HG02884 (cell line): ENCODE results near the gene RNF150.

ENCODE experiments used
- ATAC-seq: cut with Tn5 transposase; IDR thresholded peaks from one replicate; pipeline ENCODE4 v1.9.1; 2021; ENCODE audit warnings: mild to moderate bottlenecking, moderate library complexity; ENCODE audit not compliant: unreplicated experiment

The RNF150 gene

DNA sequence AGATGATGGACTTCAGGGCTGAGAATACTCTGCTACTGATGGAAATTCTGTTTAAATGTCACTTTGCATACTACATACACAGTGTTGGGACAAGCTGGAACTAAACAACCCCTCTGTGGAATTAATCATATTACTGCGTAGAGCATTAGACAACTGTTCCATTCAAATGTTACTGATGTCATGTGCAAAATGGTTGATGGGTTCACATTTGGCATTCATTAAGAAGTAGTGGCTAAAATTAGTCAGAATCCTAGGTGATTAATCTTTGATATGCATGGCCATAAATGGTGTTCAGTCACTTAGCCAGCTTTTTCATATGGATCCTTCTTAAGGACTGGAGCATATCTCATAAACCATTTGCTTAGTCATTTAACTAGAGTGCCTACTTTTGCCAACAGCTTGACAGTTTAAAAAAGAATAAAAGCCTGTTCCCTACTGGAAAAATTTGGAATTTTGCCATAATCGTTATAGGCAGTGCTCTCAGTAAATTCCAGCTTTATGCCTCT, 105.2 kb downstream of the RNF150 start:
- ATAC-seq, result no peak

DNA sequence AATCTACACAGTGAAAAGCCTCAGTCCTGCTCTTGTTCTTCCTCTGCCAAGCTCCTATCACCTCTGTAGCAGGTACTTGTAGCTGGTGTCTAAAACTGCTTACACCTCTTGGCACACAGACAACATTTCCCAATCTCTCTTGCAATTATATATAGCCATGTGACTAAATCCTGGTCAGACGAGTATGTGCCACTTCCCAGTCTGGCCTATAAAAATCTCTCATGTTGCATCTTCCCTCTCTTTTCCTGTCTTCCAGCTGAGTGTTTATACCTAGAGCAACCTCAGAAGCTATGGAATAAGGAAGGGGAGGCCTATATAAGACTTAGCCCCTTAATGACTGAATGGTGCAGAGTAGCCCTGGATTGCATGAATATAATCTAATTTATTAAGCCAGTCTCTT, 105.8 kb downstream of the RNF150 start:
- ATAC-seq, result no peak

DNA sequence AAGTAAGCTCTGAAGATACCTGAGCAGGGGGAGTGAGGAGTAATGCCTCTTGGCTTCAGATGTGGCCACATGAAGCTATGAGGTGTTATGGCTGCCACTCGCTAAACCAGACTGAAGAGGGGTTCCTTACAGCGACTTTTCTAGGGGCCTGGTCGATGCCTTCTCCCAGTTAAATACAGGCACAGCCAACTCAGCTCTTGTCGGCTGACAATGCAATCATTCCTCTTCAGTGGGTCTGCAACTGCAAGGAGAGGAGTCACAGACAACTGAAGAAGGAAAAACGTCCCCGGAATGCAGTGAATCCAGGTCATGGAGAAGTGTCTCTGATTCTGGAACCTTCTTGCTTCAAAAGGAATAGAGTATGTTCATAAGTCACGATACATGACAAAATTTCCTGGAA, 106.4 kb downstream of the RNF150 start:
- ATAC-seq, result no peak

DNA sequence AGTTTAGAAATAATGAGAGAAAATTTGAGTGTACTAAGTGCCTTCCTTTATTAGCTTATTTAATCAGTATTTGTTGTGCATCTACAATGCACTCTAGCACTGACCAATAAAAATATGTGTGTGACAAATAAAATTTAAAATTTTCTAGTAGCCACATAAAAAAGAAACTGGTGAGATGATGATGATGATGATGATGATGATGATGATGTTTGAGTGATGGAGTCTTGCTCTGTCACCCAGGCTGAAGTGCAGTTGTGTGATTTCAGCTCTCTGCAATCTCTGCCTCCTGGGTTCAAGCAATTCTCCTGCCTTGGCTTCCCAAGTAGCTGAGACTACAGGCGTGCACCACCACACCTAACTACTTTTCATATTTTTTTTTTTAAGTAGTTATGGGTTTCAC, 110.2 kb downstream of the RNF150 start:
- no peak for ATAC-seq

DNA sequence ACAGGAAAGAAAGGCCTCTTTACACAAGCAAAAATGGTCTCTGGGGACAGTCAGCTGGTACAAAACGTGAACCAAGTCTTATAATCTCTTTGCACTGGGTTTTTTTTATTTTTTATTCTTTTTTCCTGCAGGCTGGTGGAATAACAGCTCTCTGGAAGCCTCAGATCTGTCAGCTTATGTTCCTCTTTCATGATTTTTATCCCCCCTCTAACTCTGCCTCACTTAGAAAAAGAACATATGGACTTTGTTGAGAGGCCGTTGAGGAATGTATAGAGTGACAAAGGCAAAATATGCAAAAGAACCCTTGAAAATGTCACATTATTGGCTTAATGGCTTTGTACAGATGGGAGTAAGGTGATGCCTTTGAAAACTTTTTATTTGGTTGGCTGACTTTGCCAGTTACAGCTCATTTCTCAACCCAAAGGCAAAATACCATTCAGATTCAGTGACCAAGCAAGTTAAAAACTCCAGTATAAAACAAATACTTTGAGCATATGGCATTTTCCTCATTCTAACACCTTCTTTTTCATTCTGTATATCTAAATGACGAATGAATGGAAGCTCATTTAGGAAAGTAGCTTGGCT, 111.1 kb downstream of the RNF150 start:
- ATAC-seq, result no peak

DNA sequence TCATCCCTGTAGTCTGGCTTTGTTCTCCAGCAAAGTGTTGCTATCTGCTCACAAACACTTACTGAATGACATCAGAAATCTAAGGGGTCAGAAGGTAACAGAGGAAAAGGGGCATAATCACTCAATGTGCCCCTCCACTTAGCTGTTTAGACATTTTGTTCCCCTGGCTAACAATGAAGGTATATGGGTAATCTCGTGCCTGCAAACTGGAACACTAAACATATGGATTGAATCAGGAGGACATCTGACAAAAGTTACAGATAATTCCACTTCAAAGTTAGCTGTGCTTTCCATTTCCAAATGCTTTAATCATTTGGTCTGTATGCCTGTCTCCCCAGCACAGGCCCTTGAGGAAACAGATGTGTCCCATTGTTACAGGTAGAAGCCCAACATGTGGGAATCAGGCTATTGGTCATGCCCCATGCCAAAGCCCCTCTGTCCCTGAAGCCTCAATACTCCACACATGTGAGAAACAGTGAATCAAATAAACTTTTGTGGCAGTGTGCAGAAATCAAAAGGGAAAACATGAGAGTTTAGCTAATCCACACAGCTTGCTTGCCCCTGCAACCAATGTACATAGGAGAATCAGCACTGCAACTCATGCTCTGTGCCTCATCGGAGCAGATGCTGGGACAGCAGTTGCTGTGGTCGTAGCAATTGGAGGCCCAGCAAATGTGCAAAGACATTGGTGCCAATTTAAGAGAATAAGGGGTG, 111.7 kb downstream of the RNF150 start:
- ATAC-seq, result no peak

DNA sequence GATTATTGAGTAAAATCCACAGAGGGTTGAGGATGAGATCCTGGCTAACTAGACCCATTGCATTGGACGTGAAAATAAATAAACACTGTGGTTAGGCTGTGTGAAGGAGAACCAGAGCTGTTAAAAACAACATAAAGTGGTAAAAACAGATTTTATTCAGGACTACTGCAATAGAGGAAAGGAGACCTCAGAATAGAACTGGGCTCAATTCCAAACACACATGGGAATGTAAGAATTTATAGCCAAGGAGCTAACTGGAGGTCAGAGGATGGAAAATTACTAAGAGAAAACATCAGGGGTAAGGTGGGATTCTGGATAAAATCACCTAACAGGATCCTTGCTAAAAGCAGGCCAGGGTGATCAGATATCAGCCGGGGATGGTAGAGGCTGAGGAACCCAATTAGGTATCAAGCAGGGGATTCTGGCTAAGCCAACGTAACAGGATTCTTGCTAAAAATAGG, 112.4 kb downstream of the RNF150 start:
- no peak for ATAC-seq

DNA sequence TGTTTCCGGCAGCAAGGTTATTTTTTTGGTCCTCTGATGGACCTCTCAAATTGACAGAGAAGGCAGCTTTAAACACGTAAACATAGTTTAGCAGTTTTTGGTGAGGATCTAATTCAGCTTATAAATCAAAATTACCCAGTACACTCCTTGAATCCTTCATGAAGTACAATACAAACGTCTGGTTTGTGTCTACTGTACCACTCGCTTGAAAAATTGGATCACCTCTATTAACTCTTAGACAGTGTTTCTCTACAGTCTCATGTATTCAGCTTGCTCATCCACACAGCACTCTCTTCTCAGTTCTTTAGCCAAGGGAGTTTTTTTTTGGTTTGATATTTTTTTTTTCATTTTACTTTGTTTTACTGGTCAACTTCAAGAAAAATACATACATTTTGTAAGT, 113.5 kb downstream of the RNF150 start:
- no peak for ATAC-seq

DNA sequence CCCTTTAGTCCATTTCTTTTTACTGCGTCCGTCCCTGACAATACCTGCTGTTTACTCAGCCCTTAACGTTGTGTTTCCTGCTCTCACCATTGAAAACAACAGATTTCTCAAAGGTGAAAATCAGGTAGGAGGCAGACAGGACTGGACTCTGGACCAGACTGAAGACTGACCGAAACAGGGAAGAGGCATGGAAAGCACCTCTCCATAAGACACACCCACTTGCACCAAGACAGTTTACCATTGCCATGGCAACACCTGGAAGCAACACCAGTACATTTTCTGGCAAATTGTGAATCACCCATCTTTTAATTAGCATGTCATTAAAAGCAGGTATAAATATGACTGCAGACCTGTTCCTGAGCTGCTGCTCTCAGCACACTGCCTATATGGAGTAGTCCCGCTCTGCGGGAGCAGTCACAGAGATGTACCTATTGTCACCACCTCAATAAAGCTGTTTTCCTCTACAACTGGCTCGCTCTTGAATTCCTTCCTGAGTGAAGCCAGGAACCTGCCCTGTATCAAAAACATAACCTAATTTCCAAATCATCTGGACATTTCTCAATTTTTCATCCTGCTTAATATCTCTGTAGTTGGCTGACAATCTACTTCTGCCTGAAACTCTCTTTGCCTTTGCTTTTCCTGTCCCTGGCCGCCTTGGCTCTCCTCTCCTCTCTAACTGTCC, 117.0 kb downstream of the RNF150 start:
- ATAC-seq, result no peak

DNA sequence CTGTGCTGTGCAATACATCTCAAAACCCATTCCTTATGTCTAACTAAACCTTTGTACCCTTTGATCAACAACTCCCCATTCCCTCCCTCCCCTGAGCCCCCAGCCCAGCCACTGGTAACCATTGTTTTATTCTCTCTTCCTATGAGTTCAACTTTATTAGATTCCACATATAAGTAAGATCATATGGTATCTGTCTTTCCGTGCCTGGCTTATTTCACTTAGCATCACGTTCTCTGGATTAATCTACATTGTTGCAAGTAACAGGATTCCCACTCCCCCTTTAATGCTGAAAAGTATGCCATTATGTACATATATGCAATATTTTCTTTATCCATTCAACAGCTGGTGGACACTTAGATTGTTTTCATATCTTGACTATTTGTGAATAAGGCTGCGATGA, 119.4 kb downstream of the RNF150 start:
- ATAC-seq, result no peak

DNA sequence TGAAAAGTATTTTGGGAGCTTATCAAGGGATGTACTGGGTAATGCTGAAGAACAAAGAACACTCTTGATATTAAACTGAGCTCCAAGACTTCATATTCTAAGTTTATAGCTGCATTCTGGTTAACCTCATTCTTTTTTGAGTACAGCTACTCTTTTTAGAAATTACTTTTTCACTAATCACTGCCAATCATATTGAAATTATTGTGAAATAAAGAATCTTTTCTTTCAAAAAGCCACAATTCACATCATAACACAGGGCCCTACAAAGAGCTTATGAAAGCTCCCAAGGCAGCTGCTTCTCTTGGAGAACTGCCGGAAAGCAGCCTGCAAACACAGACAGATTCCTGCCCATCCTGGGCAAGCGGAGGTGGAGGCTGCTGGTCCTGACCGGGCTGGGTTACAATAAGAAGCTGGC, 121.4 kb downstream of the RNF150 start:
- no peak for ATAC-seq

DNA sequence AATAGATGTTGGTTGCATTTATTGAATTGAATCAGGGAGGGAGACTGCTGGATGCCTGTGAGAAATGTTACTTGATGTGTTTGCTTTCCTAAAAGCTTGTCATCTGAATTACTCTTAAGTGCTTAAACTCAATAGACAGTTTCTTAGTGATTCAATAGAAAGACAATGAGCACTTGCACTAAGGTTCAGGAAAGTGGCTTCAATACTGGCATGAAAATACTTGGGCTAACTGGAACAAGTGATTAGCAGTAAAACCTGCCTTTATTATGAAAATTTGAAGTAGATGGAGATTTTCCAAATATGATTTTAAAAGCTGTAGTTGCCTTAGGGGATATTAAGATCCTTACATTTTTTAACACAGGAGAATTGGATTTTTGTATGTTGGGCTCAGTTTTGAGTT, 123.3 kb downstream of the RNF150 start:
- ATAC-seq, result no peak

DNA sequence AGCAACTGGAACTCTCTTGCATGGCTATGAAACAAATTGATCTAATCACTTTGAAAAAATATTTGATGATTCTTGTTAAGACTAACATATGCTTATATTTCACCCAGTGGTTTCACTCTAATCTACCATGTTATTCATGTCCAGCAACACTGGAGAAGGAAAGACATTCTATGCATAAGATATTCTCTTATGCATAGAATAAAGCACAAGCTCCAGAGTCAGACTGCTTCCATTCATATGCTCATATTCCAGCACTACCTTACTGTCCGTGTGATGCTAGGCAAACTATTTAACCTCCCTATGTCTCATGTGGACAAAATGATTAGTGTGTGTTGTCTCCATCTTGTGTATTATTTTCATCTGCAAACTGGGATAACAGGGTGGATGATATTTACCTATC, 124.1 kb downstream of the RNF150 start:
- ATAC-seq, result no peak

DNA sequence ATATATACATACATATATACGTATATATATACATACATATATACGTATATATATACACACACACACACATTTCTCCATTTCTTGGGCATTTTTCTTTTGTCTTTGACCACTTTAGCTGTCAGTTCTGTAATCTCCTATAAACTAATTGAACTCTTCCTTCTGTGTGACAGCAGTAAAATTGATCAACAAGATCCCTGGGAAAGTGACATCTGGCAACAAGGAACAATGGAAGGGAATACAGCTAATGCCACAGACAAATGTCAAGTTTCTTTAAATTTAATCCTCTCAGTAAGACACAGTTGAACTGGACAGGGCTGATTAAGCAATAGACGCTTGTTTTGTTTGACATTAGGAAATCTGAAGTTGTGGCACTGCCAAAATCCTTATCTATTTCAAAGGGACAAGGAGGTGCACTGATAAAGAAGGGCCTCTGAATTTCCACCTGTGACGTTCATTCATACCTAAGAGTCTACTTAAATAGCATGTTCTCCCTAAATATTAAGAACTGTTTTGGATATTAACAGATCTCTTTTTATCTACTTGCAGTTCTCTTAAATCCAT, 126.9 kb downstream of the RNF150 start:
- no peak for ATAC-seq

DNA sequence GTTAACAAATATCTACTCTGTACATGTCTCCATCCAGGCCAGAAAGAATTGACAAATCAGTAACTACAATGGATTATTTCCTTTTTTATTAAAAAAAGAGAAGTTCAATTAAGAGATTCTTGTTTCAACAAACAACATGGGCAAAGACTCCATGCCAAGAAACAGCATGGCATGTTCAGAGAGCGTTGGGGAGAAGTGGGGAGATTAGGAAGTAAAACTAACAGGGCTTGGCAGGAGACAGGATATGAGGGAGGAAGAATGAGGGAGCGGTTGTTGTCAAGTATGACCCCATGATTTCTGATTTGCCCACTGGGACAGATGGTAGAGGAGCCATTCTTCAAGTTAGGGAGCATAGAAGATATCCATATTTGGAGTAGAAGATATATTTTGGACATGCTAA, 128.4 kb downstream of the RNF150 start:
- ATAC-seq, result no peak

DNA sequence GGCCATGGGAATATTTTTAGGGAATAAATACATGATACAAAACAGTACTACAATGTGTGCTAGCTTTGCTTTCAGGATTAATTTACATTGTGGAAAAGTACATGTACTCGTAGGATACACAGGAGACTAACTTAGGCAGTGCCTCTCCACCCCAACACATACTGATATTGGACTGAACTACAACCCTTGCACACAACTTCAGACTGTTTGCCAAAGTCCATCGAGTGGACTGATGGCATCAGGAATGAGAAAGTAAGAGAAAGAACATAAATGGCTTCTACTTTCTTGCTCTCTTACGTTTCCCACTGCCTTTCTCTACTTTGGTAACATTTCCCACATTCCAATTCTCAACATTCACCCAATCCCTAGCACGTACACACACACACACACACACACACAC, 130.1 kb downstream of the RNF150 start:
- ATAC-seq, result no peak

DNA sequence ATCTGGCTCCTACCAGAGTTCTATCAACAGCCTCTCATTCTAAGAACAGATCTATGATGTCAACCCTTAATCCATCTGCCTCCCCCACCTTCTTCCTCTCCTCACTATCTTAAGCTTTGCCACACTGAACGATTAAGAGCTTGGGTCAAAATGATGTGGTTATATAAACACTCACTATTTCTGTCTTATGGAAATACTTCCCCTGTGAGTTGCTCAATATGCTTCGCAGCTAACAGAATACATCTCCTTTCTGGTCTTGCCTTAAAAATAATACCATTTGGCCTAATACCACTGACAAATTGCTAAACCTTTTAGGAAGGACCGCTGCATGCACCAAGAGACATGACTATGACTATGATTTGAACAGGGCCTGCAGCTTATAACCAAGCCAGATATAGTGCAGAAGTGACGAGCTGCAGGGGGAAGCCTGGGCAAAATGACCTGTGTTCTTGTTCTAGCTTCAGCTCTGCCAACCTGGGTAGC, 130.9 kb downstream of the RNF150 start:
- no peak for ATAC-seq

DNA sequence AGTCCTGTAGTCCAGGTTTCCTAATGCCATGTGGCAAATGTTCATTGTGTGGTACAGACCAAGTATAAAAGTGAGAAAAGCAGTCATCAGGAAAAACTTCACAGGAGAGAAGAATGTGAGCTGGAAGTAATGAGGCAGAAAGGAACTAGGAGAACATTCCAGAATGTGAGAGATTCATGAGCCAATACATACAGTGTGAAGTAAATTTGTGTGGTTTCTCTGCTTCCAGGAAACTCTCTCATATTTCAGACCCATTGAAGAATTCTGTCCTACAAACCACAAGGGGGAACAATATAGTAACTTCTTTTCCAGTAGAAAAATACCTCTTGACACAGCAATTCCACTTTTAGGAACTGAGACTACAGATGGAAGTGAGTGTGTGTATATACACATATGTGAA, 136.5 kb downstream of the RNF150 start:
- no peak for ATAC-seq

DNA sequence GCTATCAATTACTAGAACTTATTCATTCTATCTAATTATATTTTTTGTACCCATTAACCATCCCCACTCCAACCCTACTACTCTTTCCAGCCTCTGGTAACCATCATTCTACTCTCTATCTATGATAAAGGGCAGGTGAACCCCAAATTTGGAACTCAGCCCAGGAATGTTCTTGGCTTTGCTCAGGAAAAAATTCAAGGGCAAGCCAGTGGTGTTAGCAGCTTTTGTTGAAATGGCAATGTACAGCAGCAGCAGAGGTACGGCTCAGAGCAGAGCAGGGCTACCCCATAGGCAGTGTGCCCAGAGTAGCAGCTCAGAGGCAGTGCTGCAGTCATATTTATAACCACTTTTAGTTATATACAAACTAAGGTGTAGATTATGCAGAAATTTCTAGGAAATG, 138.2 kb downstream of the RNF150 start:
- no peak for ATAC-seq

DNA sequence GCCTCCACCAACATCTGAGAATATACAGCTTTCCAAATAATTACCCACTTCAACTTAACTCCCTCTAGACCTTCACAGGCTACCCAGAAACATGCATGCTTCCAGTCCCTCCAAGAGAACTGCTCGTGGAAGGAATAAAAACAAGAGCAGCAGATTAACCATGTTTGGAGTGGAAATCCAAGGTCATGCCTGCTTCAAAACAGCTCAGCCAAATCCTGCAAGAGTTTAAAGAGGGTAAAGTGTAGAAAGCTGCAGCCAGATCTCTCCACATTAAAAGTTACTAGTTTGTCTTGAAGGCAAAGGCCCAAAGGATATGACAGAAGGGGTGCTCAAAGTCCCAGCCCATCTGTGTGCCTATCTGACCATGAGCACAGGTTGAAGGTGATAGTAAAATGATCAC, 139.3 kb downstream of the RNF150 start:
- ATAC-seq, result no peak

DNA sequence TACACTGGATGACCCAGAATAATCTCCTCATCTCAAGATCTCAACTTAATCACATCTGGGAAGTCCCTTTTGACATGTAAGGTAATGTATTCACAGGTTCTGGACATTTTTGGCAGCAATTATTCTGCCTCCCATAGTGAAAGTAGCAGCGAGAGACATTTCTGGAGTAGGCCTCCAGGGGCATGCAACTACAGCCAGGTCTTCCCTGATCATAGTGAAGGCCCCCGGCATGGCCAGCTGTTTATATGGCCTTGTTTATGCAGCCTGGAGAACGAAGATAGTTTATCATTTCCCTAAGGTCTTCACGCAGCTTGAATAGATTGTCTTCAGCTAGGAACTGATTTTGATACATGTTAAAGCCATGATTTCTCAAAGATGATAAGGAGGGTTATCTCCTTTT, 139.9 kb downstream of the RNF150 start:
- ATAC-seq, result no peak

DNA sequence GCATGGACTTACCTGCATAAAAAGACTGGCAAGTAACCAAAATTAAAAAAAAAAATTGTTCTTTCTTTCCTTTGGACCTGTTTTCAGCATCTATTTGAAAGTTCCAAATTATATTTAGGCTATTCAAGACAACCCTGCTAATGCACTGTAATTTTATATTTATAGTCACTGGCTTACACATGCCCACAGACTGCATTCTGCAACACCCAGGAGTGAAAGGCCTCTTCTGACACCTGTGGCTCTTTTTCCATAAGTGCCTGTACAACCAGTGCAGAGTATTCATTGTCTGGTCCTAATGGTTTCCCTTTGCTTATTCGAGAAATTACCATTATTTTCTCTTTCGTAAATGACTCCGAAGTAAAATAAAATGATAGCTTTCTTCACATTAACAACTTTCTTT, 143.3 kb downstream of the RNF150 start:
- ATAC-seq, result no peak
